GM18505 (cell line): ENCODE measurements around the gene UPK1B.
"Not testable (repeated sequence)": the region's sequence is repeated elsewhere in the genome, so short reads cannot be mapped to it uniquely, and the experiment has no call there.

Experiments used
- ATAC-seq: cut with Tn5 transposase; IDR thresholded peaks from one replicate; pipeline ENCODE4 v1.9.1; 2021; ENCODE audit not compliant: unreplicated experiment
- POLR2A ChIP-seq: IDR thresholded peaks from 4 replicates; pipeline ENCODE4 v1.6.1; 2011; ENCODE audit warnings: borderline replicate concordance; ENCODE audit not compliant: insufficient read depth, insufficient read length; ENCODE audit errors: extremely low read depth

The UPK1B gene

GRCh38 chr3:119156868-119157267 is 16.5 kb upstream of the UPK1B start:
- no peak for ATAC-seq
- no peak for TF ChIP-seq POLR2A

GRCh38 chr3:119157971-119158370 is 15.4 kb upstream of the UPK1B start:
- ATAC-seq = no peak

GRCh38 chr3:119160361-119160760 is 13.0 kb upstream of the UPK1B start:
- no peak for ATAC-seq
- no peak for TF ChIP-seq POLR2A

More at GRCh38 chr3:119157971-119158370, 15.4 kb upstream of the UPK1B start:
- TF ChIP-seq POLR2A = no peak

DNA sequence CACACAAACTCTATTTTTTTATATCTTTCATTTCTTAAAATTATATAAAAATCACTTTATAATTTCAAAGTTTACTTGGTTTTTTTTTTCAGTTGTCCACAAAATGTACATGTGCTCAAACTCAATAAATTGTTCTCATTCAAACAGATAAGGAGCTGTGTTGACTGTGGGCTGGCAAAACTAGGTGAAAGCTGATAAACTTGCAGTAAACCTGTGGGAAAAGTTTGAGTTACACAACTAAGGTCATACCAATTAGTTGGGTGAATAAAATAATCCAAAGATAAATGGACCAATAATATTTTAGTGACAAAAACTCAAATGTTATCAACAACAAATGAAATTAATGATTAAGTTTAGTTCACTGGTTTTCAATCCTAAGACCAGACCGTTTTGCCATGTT is 12.6 kb upstream of the UPK1B start:
- no peak for ATAC-seq
- no peak for TF ChIP-seq POLR2A

GRCh38 chr3:119161240-119161639 is 12.2 kb upstream of the UPK1B start:
- ATAC-seq = no peak
- TF ChIP-seq POLR2A = no peak

GRCh38 chr3:119164745-119165144 is 8.7 kb upstream of the UPK1B start:
- ATAC-seq = not testable (repeated sequence)

DNA sequence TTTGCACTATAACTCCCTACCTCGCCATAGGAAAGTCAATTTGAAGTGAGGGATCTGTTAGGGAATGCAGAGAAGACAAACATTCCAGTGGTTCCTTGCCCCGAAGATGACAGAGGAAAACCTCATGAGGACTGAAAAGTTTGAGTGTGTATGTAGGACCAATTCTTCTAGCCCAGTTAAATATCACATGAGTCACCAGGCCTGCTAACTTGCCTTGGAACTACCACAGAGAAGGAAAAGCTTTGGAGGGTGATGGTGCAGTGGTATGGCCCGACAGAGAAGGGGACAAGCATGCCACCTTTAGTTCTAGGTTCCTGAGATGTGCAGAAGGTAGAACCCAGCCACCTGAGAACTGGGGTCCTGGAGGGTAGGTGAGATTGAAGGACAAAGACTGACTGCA is 2.6 kb upstream of the UPK1B start:
- no peak for TF ChIP-seq POLR2A

DNA sequence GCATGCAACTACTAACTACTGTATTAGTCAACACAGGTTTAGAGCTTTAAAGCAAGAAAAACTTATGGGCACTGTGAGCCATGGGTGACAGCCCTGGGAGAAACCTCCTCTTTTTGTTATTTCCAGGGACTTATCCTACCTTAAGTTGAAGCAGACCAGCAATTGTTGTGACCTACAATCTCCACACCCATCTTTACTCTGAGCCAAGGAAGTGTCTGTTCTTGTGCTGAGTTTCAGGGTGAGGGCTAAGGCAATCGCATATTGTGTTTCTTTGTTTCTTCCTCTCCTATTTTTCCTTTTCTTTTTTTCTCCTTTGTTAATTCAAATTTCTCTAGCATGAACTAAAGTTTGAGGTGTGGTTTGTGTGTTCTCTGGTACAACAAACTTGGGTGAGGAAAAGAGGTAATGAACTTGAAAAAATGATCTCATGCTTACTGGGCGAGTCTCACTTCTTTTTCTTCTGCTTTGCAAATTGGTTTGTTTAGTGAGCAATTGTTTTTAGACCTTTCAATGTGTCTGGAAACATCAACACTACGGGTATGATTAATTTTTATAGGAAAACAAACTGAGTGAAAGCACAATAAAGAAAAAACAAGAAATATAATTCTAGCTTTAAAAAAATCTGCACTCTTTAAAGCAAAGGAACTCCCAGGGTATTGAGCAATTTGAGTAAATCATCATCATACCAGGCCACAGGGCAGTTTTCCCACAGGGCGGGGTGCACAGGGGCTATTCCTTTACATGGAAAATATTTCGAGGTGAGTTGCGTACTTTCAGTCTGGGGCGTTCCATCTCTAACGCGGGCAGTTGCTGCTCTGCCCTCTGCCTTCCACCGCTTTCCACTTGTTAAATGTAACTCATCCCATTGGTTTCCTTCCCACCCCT is 2.7 kb downstream of the UPK1B start:
- TF ChIP-seq POLR2A = no peak
- ATAC-seq = no peak

More for the DNA sequence above, 2.6 kb upstream of the UPK1B start:
- no peak for ATAC-seq

GRCh38 chr3:119176778-119177177 is 3.4 kb downstream of the UPK1B start:
- no peak for ATAC-seq
- TF ChIP-seq POLR2A = no peak

- ATAC-seq = no peak
- TF ChIP-seq POLR2A = no peak
Measured at GRCh38 chr3:119177321-119177720, 3.9 kb downstream of the UPK1B start.

GRCh38 chr3:119181765-119182164 is 8.4 kb downstream of the UPK1B start:
- no peak for TF ChIP-seq POLR2A
- ATAC-seq = no peak

GRCh38 chr3:119184111-119184510 is 10.7 kb downstream of the UPK1B start:
- no peak for ATAC-seq
- no peak for TF ChIP-seq POLR2A

GRCh38 chr3:119184796-119185570 is 11.6 kb downstream of the UPK1B start:
- no peak for TF ChIP-seq POLR2A
- ATAC-seq = no peak

- no peak for ATAC-seq
- TF ChIP-seq POLR2A = no peak
Measured at GRCh38 chr3:119187266-119187665, 13.9 kb downstream of the UPK1B start.
